Measurements from ENCODE around the gene ZNF689. TPM values are rescaled to one million over a fixed set of nuclear protein-coding genes. Genes with fewer than 3 reads are reported as not detected.
"Not testable (repeated sequence)": the region's sequence is repeated elsewhere in the genome, so short reads cannot be mapped to it uniquely, and the experiment has no call there.

Gene ZNF689
- total RNA-seq, 2 experiments from 2014 or later = 12.7 to 14.4 TPM

GRCh38 chr16:30650369-30651123, 40.4 kb upstream of the ZNF689 start, which contains the start of gene PRR14:
Gene PRR14 (plus strand): TSS chr16:30650960. CDS start chr16:30651646, 686 bp downstream.
- Mint-ChIP-seq H3K4me1 (peaks cover 28% of the 10 kb centered on the region), H3K27ac (peak within 1 kb of the TSS; percentile 99), H3K36me3 (peaks cover 5% of the 10 kb centered on the region), H3K9me3 (no peaks in the 10 kb centered on the region), H3K27me3 (no peaks in the 10 kb centered on the region), H3K4me3 (peak within 1 kb of the TSS; percentile 98)
- POLR2A ChIA-PET = interaction anchor here (0.6 to 2.7 kb wide), 17 partner anchors 9 to 530 kb away, joined by 3 to 38 read pairs (median 4); partner anchors contain the start of genes CORO1A, DCTPP1, FBRS and SRCAP
- DNase-seq (peak; percentile 94), ATAC-seq (ENCODE audit: low read depth) (peak; percentile 85)

- Mint-ChIP-seq H3K4me3 (peak overlapping the region; percentile 98), H3K36me3 (peaks cover 3% of the 10 kb centered on the region), H3K27me3 (no peaks in the 10 kb centered on the region), H3K9me3 (no peaks in the 10 kb centered on the region), H3K27ac (peak overlapping the region; percentile 99), H3K4me1 (peaks cover 28% of the 10 kb centered on the region)
- POLR2A ChIA-PET = interaction anchor here (0.6 to 2.7 kb wide), 16 partner anchors 9 to 467 kb away, joined by 3 to 38 read pairs (median 4); partner anchors contain the start of genes CORO1A, DCTPP1, FBRS and ITGAL
- ATAC-seq (ENCODE audit: low read depth) (peak; percentile 1), DNase-seq (peak; percentile 67)
Measured at GRCh38 chr16:30649725-30650368, 39.7 kb upstream of the ZNF689 start.

GRCh38 chr16:30647274-30647571, 37.0 kb upstream of the ZNF689 start:
- POLR2A ChIA-PET = no interaction called here
- Mint-ChIP-seq H3K4me3 (no peak overlapping the region), H3K27ac (no peak overlapping the region), H3K36me3 (no peaks in the 10 kb centered on the region), H3K4me1 (peaks cover 21% of the 10 kb centered on the region), H3K9me3 (no peaks in the 10 kb centered on the region), H3K27me3 (no peaks in the 10 kb centered on the region)
- DNase-seq (no peak), ATAC-seq (ENCODE audit: low read depth) (no peak)

- peak overlapping the region; percentile 13 for H3K27ac Mint-ChIP-seq
- H3K4me3 Mint-ChIP-seq = no peak overlapping the region
- no peak for ATAC-seq (ENCODE audit: low read depth)
Measured at GRCh38 chr16:30645727-30646126, 35.5 kb upstream of the ZNF689 start.

GRCh38 chr16:30644334-30644830, 34.2 kb upstream of the ZNF689 start:
- POLR2A ChIA-PET = no interaction called here
- Mint-ChIP-seq H3K36me3 (no peaks in the 10 kb centered on the region), H3K4me1 (peaks cover 8% of the 10 kb centered on the region), H3K9me3 (no peaks in the 10 kb centered on the region), H3K27me3 (no peaks in the 10 kb centered on the region), H3K27ac (no peak overlapping the region), H3K4me3 (no peak overlapping the region)
- no peak for ATAC-seq (ENCODE audit: low read depth)
- no peak for DNase-seq

More at GRCh38 chr16:30645727-30646126, 35.5 kb upstream of the ZNF689 start:
- no peaks in the 10 kb centered on the region for H3K36me3 Mint-ChIP-seq
- H3K27me3 Mint-ChIP-seq = no peaks in the 10 kb centered on the region
- H3K4me1 Mint-ChIP-seq = peaks cover 16% of the 10 kb centered on the region
- H3K9me3 Mint-ChIP-seq = no peaks in the 10 kb centered on the region
- POLR2A ChIA-PET = interaction anchor here (1.1 kb wide), 1 partner anchor 12 kb away, joined by 6 read pairs; no protein-coding TSS in a partner anchor
- no peak for DNase-seq

- Mint-ChIP-seq H3K4me1 (peaks cover 2% of the 10 kb centered on the region), H3K4me3 (no peak overlapping the region), H3K27me3 (no peaks in the 10 kb centered on the region), H3K9me3 (no peaks in the 10 kb centered on the region), H3K36me3 (no peaks in the 10 kb centered on the region), H3K27ac (no peak overlapping the region)
- no peak for DNase-seq
- ATAC-seq (ENCODE audit: low read depth) = no peak
- POLR2A ChIA-PET = interaction anchor here (0.6 kb wide), 2 partner anchors 8 to 542 kb away, joined by 3 to 4 read pairs; no protein-coding TSS in a partner anchor
Measured at GRCh38 chr16:30641378-30641982, 31.3 kb upstream of the ZNF689 start.

GRCh38 chr16:30637944-30638343, 27.8 kb upstream of the ZNF689 start:
- Mint-ChIP-seq H3K9me3 (no peaks in the 10 kb centered on the region), H3K36me3 (no peaks in the 10 kb centered on the region), H3K27me3 (no peaks in the 10 kb centered on the region), H3K4me3 (no peak overlapping the region), H3K27ac (no peak overlapping the region), H3K4me1 (peaks cover 13% of the 10 kb centered on the region)
- ATAC-seq (ENCODE audit: low read depth) = no peak
- POLR2A ChIA-PET = interaction anchor here (0.6 to 1.2 kb wide), 4 partner anchors 12 to 469 kb away, joined by 3 to 4 read pairs (median 4); partner anchors contain the start of gene ZNF668
- no peak for DNase-seq

- POLR2A ChIA-PET = interaction anchor here (0.7 to 3.7 kb wide), 4 partner anchors 13 to 918 kb away, joined by 3 to 24 read pairs (median 4); partner anchors contain the start of genes PRR14 and ZNF668
- H3K36me3 Mint-ChIP-seq; H3K27me3 Mint-ChIP-seq; H3K9me3 Mint-ChIP-seq; ATAC-seq (ENCODE audit: low read depth); DNase-seq; H3K27ac Mint-ChIP-seq; H3K4me3 Mint-ChIP-seq: not testable (repeated sequence)
- peaks cover 13% of the 10 kb centered on the region for H3K4me1 Mint-ChIP-seq
Measured at GRCh38 chr16:30637139-30637538, 26.9 kb upstream of the ZNF689 start.

GRCh38 chr16:30636599-30636998, 26.4 kb upstream of the ZNF689 start:
- Mint-ChIP-seq H3K9me3 (no peaks in the 10 kb centered on the region), H3K36me3 (no peaks in the 10 kb centered on the region), H3K4me1 (peaks cover 13% of the 10 kb centered on the region), H3K27me3 (no peaks in the 10 kb centered on the region), H3K4me3 (no peak overlapping the region), H3K27ac (no peak overlapping the region)
- DNase-seq (no peak), ATAC-seq (ENCODE audit: low read depth) (no peak)
- POLR2A ChIA-PET = interaction anchor here (0.8 to 3.7 kb wide), 2 partner anchors 13 to 22 kb away, joined by 3 to 24 read pairs; partner anchors contain the start of genes FBRS and PRR14

- peak overlapping the region; percentile 92 for H3K27ac Mint-ChIP-seq
- H3K9me3 Mint-ChIP-seq = no peaks in the 10 kb centered on the region
- H3K4me3 Mint-ChIP-seq = peak overlapping the region; percentile 88
- ATAC-seq (ENCODE audit: low read depth) (no peak), DNase-seq (no peak)
- no peaks in the 10 kb centered on the region for H3K36me3 Mint-ChIP-seq
- H3K27me3 Mint-ChIP-seq = no peaks in the 10 kb centered on the region
- peaks cover 19% of the 10 kb centered on the region for H3K4me1 Mint-ChIP-seq
- POLR2A ChIA-PET = interaction anchor here (1.0 to 3.7 kb wide), 8 partner anchors 12 to 204 kb away, joined by 3 to 24 read pairs (median 6); partner anchors contain the start of genes DCTPP1, PRR14 and ZNF689
Measured at GRCh38 chr16:30633526-30633925, 23.3 kb upstream of the ZNF689 start.

GRCh38 chr16:30632454-30632853, 22.3 kb upstream of the ZNF689 start:
- H3K27me3 Mint-ChIP-seq; DNase-seq; H3K27ac Mint-ChIP-seq; H3K36me3 Mint-ChIP-seq; H3K9me3 Mint-ChIP-seq; H3K4me3 Mint-ChIP-seq; ATAC-seq (ENCODE audit: low read depth): not testable (repeated sequence)
- peaks cover 21% of the 10 kb centered on the region for H3K4me1 Mint-ChIP-seq
- POLR2A ChIA-PET = interaction anchor here (0.6 to 0.9 kb wide), 2 partner anchors 30 to 237 kb away, joined by 3 read pairs; no protein-coding TSS in a partner anchor

GRCh38 chr16:30628628-30629540, 18.7 kb upstream of the ZNF689 start:
- peaks cover 10% of the 10 kb centered on the region for H3K4me1 Mint-ChIP-seq
- peaks cover under 1% of the 10 kb centered on the region for H3K27me3 Mint-ChIP-seq
- peak; percentile 92 for DNase-seq
- ATAC-seq (ENCODE audit: low read depth) = peak; percentile 89
- POLR2A ChIA-PET = interaction anchor here (0.8 to 1.0 kb wide), 2 partner anchors 199 to 246 kb away, joined by 3 to 4 read pairs; partner anchors contain the start of genes DCTPP1 and SEPTIN1
- H3K9me3 Mint-ChIP-seq = no peaks in the 10 kb centered on the region
- H3K36me3 Mint-ChIP-seq = no peaks in the 10 kb centered on the region
- H3K27ac Mint-ChIP-seq = peak overlapping the region; percentile 54
- peak overlapping the region; percentile 79 for H3K4me3 Mint-ChIP-seq
